Measurements from ENCODE around the gene CFTR. TPM values are rescaled to one million over a fixed set of nuclear protein-coding genes. Genes with fewer than 3 reads are reported as not detected.
A peak's percentile ranks its signal among the peaks of the same experiment; 100 is the strongest.

The CFTR gene
- total RNA-seq, 1 experiment from 2014 or later, result 130 TPM

GRCh38 chr7:117531595-117532244 lies 51.9 kb downstream of the CFTR start:
- no peak for DNase-seq
- ChIA-PET CTCF (no interaction called here), POLR2A (no interaction called here)
- BruUV-seq (replicated peaks), result no TSS peak
- Mint-ChIP-seq H3K36me3 (ENCODE audit: insufficient read depth, unreplicated experiment) (peaks cover 55% of the 10 kb centered on the region), H3K27ac (ENCODE audit: unreplicated experiment) (peak overlapping the region; percentile 31), H3K4me1 (ENCODE audit: low read depth, unreplicated experiment) (peaks cover 42% of the 10 kb centered on the region), H3K27me3 (ENCODE audit: insufficient read depth, unreplicated experiment) (no peaks in the 10 kb centered on the region), H3K4me3 (ENCODE audit: unreplicated experiment) (no peak overlapping the region), H3K9me3 (ENCODE audit: unreplicated experiment) (no peaks in the 10 kb centered on the region)
- Histone ChIP-seq H3K9me3 (no peaks in the 10 kb centered on the region), H3K4me1 (peaks cover 39% of the 10 kb centered on the region), H3K27me3 (replicated peaks; ENCODE audit: control insufficient read depth, insufficient read depth, low read length) (no peaks in the 10 kb centered on the region), H3K36me3 (ENCODE audit: control insufficient read depth, insufficient read depth, low read length) (peaks cover 4% of the 10 kb centered on the region), H3K4me3 (ENCODE audit: low read depth, low read length) (no peak overlapping the region)
- no peak for TF ChIP-seq CTCF (IDR thresholded peaks at IDR 0.05; ENCODE audit: insufficient read depth in 1 of 2, low read depth in 1 of 2, low read length in 1 of 2, severe bottlenecking in 1 of 2, unreplicated experiment in 1 of 2)
- intact Hi-C loops (cut with micrococcal nuclease; ENCODE audit: unreplicated experiment), result no loop called here

GRCh38 chr7:117538053-117538452 lies 58.2 kb downstream of the CFTR start:
- no peaks in the 10 kb centered on the region for H3K9me3 ChIP-seq
- peak overlapping the region; percentile 65 for H3K27ac Mint-ChIP-seq (ENCODE audit: unreplicated experiment)
- POLR2A ChIA-PET, result no interaction called here
- peaks cover 1% of the 10 kb centered on the region; the same call in 1 of the 2 replicates for H3K36me3 ChIP-seq (ENCODE audit: control insufficient read depth, insufficient read depth, low read length)
- H3K4me1 ChIP-seq, result peaks cover 16% of the 10 kb centered on the region
- H3K27me3 ChIP-seq (replicated peaks; ENCODE audit: control insufficient read depth, insufficient read depth, low read length), result no peaks in the 10 kb centered on the region
- H3K4me3 ChIP-seq (ENCODE audit: low read depth, low read length), result no peak overlapping the region
- no peak overlapping the region for H3K4me3 Mint-ChIP-seq (ENCODE audit: unreplicated experiment)
- no peaks in the 10 kb centered on the region for H3K9me3 Mint-ChIP-seq (ENCODE audit: unreplicated experiment)
- H3K27me3 Mint-ChIP-seq (ENCODE audit: insufficient read depth, unreplicated experiment), result no peaks in the 10 kb centered on the region
- BruUV-seq (replicated peaks), result no TSS peak
- CTCF ChIA-PET, result no interaction called here
- no peak for TF ChIP-seq CTCF (IDR thresholded peaks at IDR 0.05; ENCODE audit: insufficient read depth in 1 of 2, low read depth in 1 of 2, low read length in 1 of 2, severe bottlenecking in 1 of 2, unreplicated experiment in 1 of 2)
- peaks cover 12% of the 10 kb centered on the region for H3K4me1 Mint-ChIP-seq (ENCODE audit: low read depth, unreplicated experiment)
- H3K36me3 Mint-ChIP-seq (ENCODE audit: insufficient read depth, unreplicated experiment), result peaks cover 71% of the 10 kb centered on the region
- DNase-seq, result no peak
- intact Hi-C loops (cut with micrococcal nuclease; ENCODE audit: unreplicated experiment), result loop anchor here (5.0 kb wide), 1 partner anchor 179 kb away; no protein-coding TSS in a partner anchor

- Histone ChIP-seq H3K36me3 (ENCODE audit: control insufficient read depth, insufficient read depth, low read length) (no peaks in the 10 kb centered on the region), H3K4me1 (no peaks in the 10 kb centered on the region), H3K9me3 (no peaks in the 10 kb centered on the region), H3K4me3 (ENCODE audit: low read depth, low read length) (no peak overlapping the region), H3K27me3 (replicated peaks; ENCODE audit: control insufficient read depth, insufficient read depth, low read length) (no peaks in the 10 kb centered on the region)
- no peak for DNase-seq
- Mint-ChIP-seq H3K9me3 (ENCODE audit: unreplicated experiment) (no peaks in the 10 kb centered on the region), H3K4me1 (ENCODE audit: low read depth, unreplicated experiment) (no peaks in the 10 kb centered on the region), H3K36me3 (ENCODE audit: insufficient read depth, unreplicated experiment) (peaks cover 78% of the 10 kb centered on the region), H3K27me3 (ENCODE audit: insufficient read depth, unreplicated experiment) (no peaks in the 10 kb centered on the region), H3K4me3 (ENCODE audit: unreplicated experiment) (no peak overlapping the region), H3K27ac (ENCODE audit: unreplicated experiment) (no peak overlapping the region)
- TF ChIP-seq CTCF (IDR thresholded peaks at IDR 0.05; ENCODE audit: insufficient read depth in 1 of 2, low read depth in 1 of 2, low read length in 1 of 2, severe bottlenecking in 1 of 2, unreplicated experiment in 1 of 2), result no peak
- intact Hi-C loops (cut with micrococcal nuclease; ENCODE audit: unreplicated experiment), result no loop called here
- no TSS peak for BruUV-seq (replicated peaks)
- ChIA-PET CTCF (no interaction called here), POLR2A (no interaction called here)
Observed at GRCh38 chr7:117544061-117544460, 64.2 kb downstream of the CFTR start.
